IMR-90 (cell line): ENCODE measurements around the gene MRPL21. TPM values are rescaled to one million over a fixed set of nuclear protein-coding genes. Genes with fewer than 3 reads are reported as not detected.
A peak's percentile ranks its signal among the peaks of the same experiment; 100 is the strongest.

Experiments used
- ATAC-seq: fragments of 200-7000 bp; cut with Tn5 transposase; 2 replicates; pipeline ENCODE4 v1.9.1; 2020; ENCODE audit warnings: low read depth, mild to moderate bottlenecking, moderate library complexity
- BruUV-seq: library from RNA; stranded (reverse); fragments of 400-500 nt; replicated peaks from 2 replicates; lab custom pipeline; 2021; lab: Mats Ljungman, UMichigan
- CTCF ChIA-PET: fragments of 300-600 bp; formaldehyde crosslinking; extraction: SDS; loops from one replicate; lab custom pipeline; 2021; ENCODE audit warnings: antibody characterized with exemption; lab: Yijun Ruan, JAX
- POLR2A ChIA-PET: fragments of 300-600 bp; sonication (Branson Sonifier 250); formaldehyde crosslinking; loops from one replicate; lab custom pipeline; 2022; ENCODE audit warnings: antibody characterized with exemption; ENCODE audit not compliant: unreplicated experiment; lab: Charles Lee
- DNase-seq: peaks from one replicate; pipeline ENCODE4 v3.0.0; 2013
- H2AFZ ChIP-seq: replicated peaks from 2 replicates; pipeline ENCODE3; 2013; ENCODE audit warnings: low read length, mild to moderate bottlenecking; ENCODE audit not compliant: poor library complexity
- H2AK5ac ChIP-seq: 2 replicates; pipeline ENCODE4 v1.6.1; 2013; ENCODE audit warnings: low read depth, low read length, inconsistent platforms
- H2AK9ac ChIP-seq: replicated peaks from 2 replicates; pipeline ENCODE3; 2013; ENCODE audit warnings: mild to moderate bottlenecking, low read depth, low read length, moderate library complexity; ENCODE audit not compliant: poor library complexity
- H2BK120ac ChIP-seq: 2 replicates; pipeline ENCODE4 v1.6.1; 2013; ENCODE audit warnings: low read depth, low read length, inconsistent platforms
- H2BK15ac ChIP-seq: 3 replicates; pipeline ENCODE4 v1.6.1; 2013; ENCODE audit warnings: low read depth, low read length, inconsistent platforms
- H2BK20ac ChIP-seq: 2 replicates; pipeline ENCODE4 v1.6.1; 2013; ENCODE audit warnings: low read depth, mild to moderate bottlenecking, inconsistent platforms, low read length, moderate library complexity
- H2BK5ac ChIP-seq: 2 replicates; pipeline ENCODE4 v1.6.1; 2013; ENCODE audit warnings: mild to moderate bottlenecking, low read depth, low read length, inconsistent platforms; ENCODE audit not compliant: poor library complexity, severe bottlenecking
- H3K14ac ChIP-seq: replicated peaks from 2 replicates; pipeline ENCODE4 v1.6.1; 2013; ENCODE audit warnings: low read depth, low read length, inconsistent platforms
- H3K18ac ChIP-seq: 2 replicates; pipeline ENCODE4 v1.6.1; 2013; ENCODE audit warnings: low read depth, low read length, control low read depth
- H3K23ac ChIP-seq: 2 replicates; pipeline ENCODE4 v1.6.1; 2013; ENCODE audit warnings: low read depth, low read length, inconsistent platforms
- H3K27ac ChIP-seq: 2 replicates; pipeline ENCODE4 v1.5.1; 2013; ENCODE audit warnings: mild to moderate bottlenecking, control low read depth, low read length; ENCODE audit not compliant: insufficient read depth
- H3K27me3 ChIP-seq: 2 replicates; pipeline ENCODE4 v1.6.1; 2013; ENCODE audit warnings: low read length; ENCODE audit not compliant: control insufficient read depth, insufficient read depth
- H3K36me3 ChIP-seq: 2 replicates; pipeline ENCODE4 v1.6.1; 2013; ENCODE audit warnings: low read length, mixed read lengths; ENCODE audit not compliant: control insufficient read depth, insufficient read depth
- H3K4ac ChIP-seq: 2 replicates; pipeline ENCODE4 v1.6.1; 2013; ENCODE audit warnings: low read depth, low read length, inconsistent platforms
- H3K4me1 ChIP-seq: 2 replicates; pipeline ENCODE4 v1.6.1; 2013; ENCODE audit warnings: low read length, mixed read lengths; ENCODE audit not compliant: control insufficient read depth, insufficient read depth
- H3K4me2 ChIP-seq: 2 replicates; pipeline ENCODE4 v1.6.1; 2013; ENCODE audit warnings: low read depth, mild to moderate bottlenecking, control low read depth, low read length, moderate library complexity
- H3K4me3 ChIP-seq: 2 replicates; pipeline ENCODE4 v1.5.1; 2013; ENCODE audit warnings: low read depth, mild to moderate bottlenecking, control low read depth, low read length, moderate library complexity; ENCODE audit not compliant: insufficient read depth
- H3K56ac ChIP-seq: 2 replicates; pipeline ENCODE4 v1.6.1; 2013; ENCODE audit warnings: low read length, inconsistent platforms; ENCODE audit not compliant: insufficient read depth; ENCODE audit errors: extremely low read depth
- H3K79me1 ChIP-seq, 2 experiments: 2 replicates each; pipeline ENCODE4 v1.6.1; 2013; ENCODE audit warnings: low read length in 2 of 2, inconsistent platforms in 1 of 2, low read depth in 1 of 2
- H3K9ac ChIP-seq: 2 replicates; pipeline ENCODE4 v1.6.1; 2013; ENCODE audit warnings: low read depth, low read length, control low read depth
- H3K9me1 ChIP-seq: 2 replicates; pipeline ENCODE4 v1.6.1; 2013; ENCODE audit warnings: low read length, inconsistent platforms; ENCODE audit not compliant: insufficient read depth
- H3K9me3 ChIP-seq: 2 replicates; pipeline ENCODE4 v1.6.1; 2013; ENCODE audit warnings: low read length; ENCODE audit not compliant: control insufficient read depth, insufficient read depth
- H4K20me1 ChIP-seq: 2 replicates; pipeline ENCODE4 v1.6.1; 2013; ENCODE audit warnings: low read length, inconsistent platforms; ENCODE audit not compliant: insufficient read depth
- H4K5ac ChIP-seq: 2 replicates; pipeline ENCODE4 v1.6.1; 2013; ENCODE audit warnings: mild to moderate bottlenecking, low read depth, low read length, control low read depth
- H4K8ac ChIP-seq, 2 experiments: 2 replicates each; pipeline ENCODE4 v1.6.1; 2013; ENCODE audit warnings: low read depth in 2 of 2, low read length in 2 of 2, control low read depth in 1 of 2, inconsistent platforms in 1 of 2
- H4K91ac ChIP-seq: 2 replicates; pipeline ENCODE4 v1.6.1; 2013; ENCODE audit warnings: low read depth, low read length, inconsistent platforms; ENCODE audit not compliant: insufficient read depth
- BHLHE40 ChIP-seq: fragments of 150-350 bp; IDR thresholded peaks from 2 replicates; pipeline ENCODE4 v1.6.1; 2016; ENCODE audit warnings: mild to moderate bottlenecking, low read depth, low read length
- CHD1 ChIP-seq: IDR thresholded peaks from 2 replicates; pipeline ENCODE4 v1.6.1; 2012; ENCODE audit warnings: low read depth, low read length, improper control_type of control experiment
- ELK1 ChIP-seq: fragments of 150-350 bp; IDR thresholded peaks from 2 replicates; pipeline ENCODE4 v1.6.1; 2016; ENCODE audit warnings: low read depth, mild to moderate bottlenecking, low read length, moderate library complexity, borderline replicate concordance
- RAD21 ChIP-seq: IDR thresholded peaks from 2 replicates; pipeline ENCODE4 v1.6.1; 2012; ENCODE audit warnings: low read length, improper control_type of control experiment
- USF2 ChIP-seq: fragments of 150-350 bp; IDR thresholded peaks from 2 replicates; pipeline ENCODE4 v1.6.1; 2017; ENCODE audit warnings: mild to moderate bottlenecking, antibody characterized with exemption, low read length, low read depth
- WGBS, 2 experiments: methylation state at CpG; one replicate each; pipeline versions ENCODE4 v1.1.5 to v1.1.7; 2013; ENCODE audit warnings: missing lambda C conversion rate in 2 of 2; ENCODE audit not compliant: insufficient read length in 1 of 2; ENCODE audit errors: extremely low coverage in 2 of 2; 5-methylcytosine and 5-hydroxymethylcytosine counted together
- dilution Hi-C: fragments of 300-500 bp; cut with HindIII; formaldehyde crosslinking; loops from one replicate; pipeline ENCODE4 v1.14.3; 2018; ENCODE audit warnings: low sequenced_read_pairs; ENCODE audit not compliant: unreplicated experiment
- in situ Hi-C: fragments of 300-500 bp; cut with MboI; formaldehyde crosslinking; loops from 3 replicates; pipeline ENCODE4 v1.14.3; 2019; ENCODE audit warnings: low sequenced_read_pairs, inconsistent platforms, mixed read lengths
- intact Hi-C: fragments of 100-400 bp; cut with micrococcal nuclease; formaldehyde crosslinking; loops from 2 replicates; pipeline ENCODE4 v1.10.0; 2022
- polyA plus RNA-seq, 3 experiments: library from polyadenylated mRNA; depleted of rRNA; stranded (reverse); fragments of >200 nt; gene quantifications; 2 replicates each; pipeline ENCODE4 v1.2.3, GENCODE V29; 2012; ENCODE audit warnings: low replicate concordance in 1 of 3
- total RNA-seq: library from RNA; depleted of rRNA; stranded (reverse); fragments of >200 nt; gene quantifications from 2 replicates; pipeline ENCODE4 v1.2.3, GENCODE V29; 2012

MRPL21 gene
- total and polyA plus RNA-seq, 2 of the 4 experiments (the other 2 are of a cell fraction) = 19.2 to 26.3 TPM

DNA sequence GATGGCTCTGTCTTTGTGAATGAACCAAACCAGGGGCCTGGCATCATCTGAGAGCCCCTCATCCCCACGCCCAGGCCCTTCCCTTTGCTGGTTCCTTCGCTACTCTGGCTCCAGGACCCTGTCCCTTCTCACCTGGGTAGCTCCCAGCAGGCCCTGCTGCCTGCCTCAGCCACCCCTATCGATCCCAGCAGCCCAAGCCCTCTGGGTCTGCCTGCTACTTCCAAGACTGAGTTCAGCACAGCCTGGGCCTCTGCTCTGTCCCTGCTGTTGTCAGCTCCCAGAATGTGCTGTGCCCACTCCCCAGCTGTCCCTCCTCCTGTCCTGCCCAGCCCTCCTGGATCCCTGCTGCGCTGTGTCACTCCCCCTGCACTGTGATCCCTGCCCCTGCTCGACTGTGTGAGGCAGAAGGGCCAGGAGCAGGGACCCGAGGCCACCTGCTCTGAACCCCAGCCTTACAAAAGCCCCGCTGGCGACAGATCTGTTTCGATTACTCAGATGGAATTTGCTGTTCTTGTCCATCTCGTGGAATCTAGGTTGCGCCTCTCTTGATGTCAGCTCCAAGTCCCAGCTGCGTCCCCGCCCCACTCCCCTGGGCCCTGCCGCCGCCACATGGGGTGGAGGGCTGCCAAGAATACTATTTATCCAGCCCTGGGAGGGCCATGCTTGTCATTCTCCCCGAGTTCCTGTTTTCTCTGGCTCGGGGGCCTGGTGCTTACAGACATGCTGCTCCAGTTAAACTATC, 13.0 kb downstream of the MRPL21 start:
- no TSS peak for BruUV-seq
- CTCF ChIA-PET = interaction anchor here (0.6 to 0.8 kb wide), 2 partner anchors 11 to 108 kb away, joined by 3 read pairs; no protein-coding TSS in a partner anchor

More for the DNA sequence above, 13.0 kb downstream of the MRPL21 start:
- intact Hi-C loops (no loop called here), dilution Hi-C loops (no loop called here), in situ Hi-C loops (no loop called here)
- TF ChIP-seq USF2 (no peak), BHLHE40 (no peak), ELK1 (no peak), CHD1 (no peak), RAD21 (no peak)
- Histone ChIP-seq H3K9me3 (no peaks in the 10 kb centered on the region), H3K36me3 (peaks cover 26% of the 10 kb centered on the region), H3K14ac (no peak overlapping the region), H4K91ac (no peak overlapping the region), H2AK5ac (no peak overlapping the region), H3K27me3 (no peaks in the 10 kb centered on the region), H2BK5ac (no peak overlapping the region), H2BK15ac (no peak overlapping the region), H3K9ac (no peak overlapping the region), H3K27ac (no peak overlapping the region), H4K8ac (no peak overlapping the region), H3K23ac (no peak overlapping the region), H3K4me1 (peaks cover 3% of the 10 kb centered on the region; the same call in 1 of the 2 replicates), H3K9me1 (no peaks in the 10 kb centered on the region), H3K56ac (no peak overlapping the region), H2BK20ac (no peak overlapping the region), H3K18ac (no peak overlapping the region), H2AFZ (no peak overlapping the region), H3K79me1 (no peaks in the 10 kb centered on the region), H3K4me2 (no peak overlapping the region), H3K4me3 (no peak overlapping the region), H2AK9ac (peak overlapping the region; percentile 63), H4K20me1 (no peaks in the 10 kb centered on the region), H4K5ac (no peak overlapping the region), H2BK120ac (no peak overlapping the region), H3K4ac (no peak overlapping the region)
- 63% methylated on average over 12 of the region's 17 CpGs; no CpG with 5 or more reads in 1 of the 2 experiments for WGBS, 2 experiments
- DNase-seq = peak; percentile 64
- ATAC-seq = peak; percentile 69
- POLR2A ChIA-PET = no interaction called here
